ENCODE data around the gene C22orf15. TPM values are rescaled to one million over a fixed set of nuclear protein-coding genes. Genes with fewer than 3 reads are reported as not detected.
A peak's percentile ranks its signal among the peaks of the same experiment; 100 is the strongest.

C22orf15 gene
- total RNA-seq, 1 donor from 2014 or later, result not detected

DNA sequence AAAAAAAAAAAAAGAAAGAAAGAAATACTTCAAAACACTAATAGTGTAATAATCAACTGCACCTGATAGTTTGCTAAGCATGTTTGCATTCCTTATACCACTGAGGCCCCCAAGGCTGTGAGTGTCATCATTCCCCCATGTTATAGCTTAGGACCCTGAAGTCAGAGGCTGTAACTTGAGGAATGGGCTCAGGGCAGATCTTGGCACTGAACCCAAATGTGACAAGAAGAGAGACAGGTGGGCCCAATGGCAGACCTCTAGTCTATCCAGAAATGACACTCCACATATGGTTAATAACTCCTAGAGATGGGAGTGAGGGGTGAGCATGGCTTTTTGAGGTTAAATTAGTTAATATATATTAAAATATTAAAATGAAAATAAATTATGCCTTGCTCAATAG is 25.1 kb upstream of the C22orf15 start:
- TF ChIP-seq, protein P1, sequence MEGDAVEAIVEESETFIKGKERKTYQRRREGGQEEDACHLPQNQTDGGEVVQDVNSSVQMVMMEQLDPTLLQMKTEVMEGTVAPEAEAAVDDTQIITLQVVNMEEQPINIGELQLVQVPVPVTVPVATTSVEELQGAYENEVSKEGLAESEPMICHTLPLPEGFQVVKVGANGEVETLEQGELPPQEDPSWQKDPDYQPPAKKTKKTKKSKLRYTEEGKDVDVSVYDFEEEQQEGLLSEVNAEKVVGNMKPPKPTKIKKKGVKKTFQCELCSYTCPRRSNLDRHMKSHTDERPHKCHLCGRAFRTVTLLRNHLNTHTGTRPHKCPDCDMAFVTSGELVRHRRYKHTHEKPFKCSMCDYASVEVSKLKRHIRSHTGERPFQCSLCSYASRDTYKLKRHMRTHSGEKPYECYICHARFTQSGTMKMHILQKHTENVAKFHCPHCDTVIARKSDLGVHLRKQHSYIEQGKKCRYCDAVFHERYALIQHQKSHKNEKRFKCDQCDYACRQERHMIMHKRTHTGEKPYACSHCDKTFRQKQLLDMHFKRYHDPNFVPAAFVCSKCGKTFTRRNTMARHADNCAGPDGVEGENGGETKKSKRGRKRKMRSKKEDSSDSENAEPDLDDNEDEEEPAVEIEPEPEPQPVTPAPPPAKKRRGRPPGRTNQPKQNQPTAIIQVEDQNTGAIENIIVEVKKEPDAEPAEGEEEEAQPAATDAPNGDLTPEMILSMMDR (IDR thresholded peaks at IDR 0.05; ENCODE audit: borderline replicate concordance), result no peak

DNA sequence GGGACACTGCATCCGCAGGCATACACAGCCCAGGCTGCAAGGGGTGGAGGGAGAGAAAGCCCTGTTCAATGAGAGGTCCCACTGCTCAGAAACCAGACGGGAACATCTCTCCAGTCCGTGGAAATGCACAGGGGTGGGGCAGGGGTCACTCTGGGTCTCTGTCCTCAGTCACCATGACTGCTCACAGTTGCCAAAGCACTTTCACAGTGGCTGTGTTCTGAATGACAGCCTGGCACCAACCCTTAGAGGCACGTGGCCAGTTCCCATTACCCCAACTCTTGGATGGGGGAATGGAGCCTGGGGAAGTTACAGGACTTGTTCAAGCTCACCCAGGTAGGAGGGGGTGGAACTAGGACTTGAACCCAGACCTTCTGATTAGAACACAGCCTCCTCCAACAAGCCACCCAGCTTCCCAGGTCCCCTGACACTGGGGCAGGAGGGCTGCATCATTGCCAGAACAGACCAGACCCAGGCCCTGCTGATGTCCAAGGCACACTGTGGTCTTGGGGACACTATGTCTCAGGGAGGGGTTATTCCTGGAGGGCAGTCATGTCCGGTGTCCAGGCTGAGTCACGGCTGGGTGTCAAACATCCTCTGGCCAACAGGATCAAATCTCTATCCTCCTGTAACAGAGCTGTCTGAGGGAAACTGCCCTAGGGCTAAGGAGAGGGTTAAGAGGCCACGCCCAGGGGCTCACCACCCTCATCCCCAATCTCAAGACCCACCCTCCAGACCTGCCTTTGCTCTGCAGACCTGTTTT is 20.1 kb upstream of the C22orf15 start:
- TF ChIP-seq, protein P1 (IDR thresholded peaks at IDR 0.05; ENCODE audit: borderline replicate concordance), result no peak
- Histone ChIP-seq H3K4me3 (no peak overlapping the region), H3K36me3 (peaks cover 29% of the 10 kb centered on the region), H3K9me3 (replicated peaks) (peaks cover 6% of the 10 kb centered on the region), H3K27me3 (ENCODE audit: low read depth) (no peaks in the 10 kb centered on the region), H3K27ac (replicated peaks) (peak overlapping the region; percentile 56), H3K4me1 (peaks cover 20% of the 10 kb centered on the region)
- intact Hi-C loops (cut with micrococcal nuclease), result no loop called here
- DNase-seq, result peak; percentile 57

More for the DNA sequence above, 25.1 kb upstream of the C22orf15 start:
- intact Hi-C loops (cut with micrococcal nuclease), result no loop called here
- Histone ChIP-seq H3K4me3 (no peak overlapping the region), H3K36me3 (peaks cover 6% of the 10 kb centered on the region), H3K27me3 (ENCODE audit: low read depth) (no peaks in the 10 kb centered on the region), H3K9me3 (replicated peaks) (no peaks in the 10 kb centered on the region), H3K4me1 (peaks cover 12% of the 10 kb centered on the region), H3K27ac (replicated peaks) (no peak overlapping the region)
- no peak for DNase-seq

DNA sequence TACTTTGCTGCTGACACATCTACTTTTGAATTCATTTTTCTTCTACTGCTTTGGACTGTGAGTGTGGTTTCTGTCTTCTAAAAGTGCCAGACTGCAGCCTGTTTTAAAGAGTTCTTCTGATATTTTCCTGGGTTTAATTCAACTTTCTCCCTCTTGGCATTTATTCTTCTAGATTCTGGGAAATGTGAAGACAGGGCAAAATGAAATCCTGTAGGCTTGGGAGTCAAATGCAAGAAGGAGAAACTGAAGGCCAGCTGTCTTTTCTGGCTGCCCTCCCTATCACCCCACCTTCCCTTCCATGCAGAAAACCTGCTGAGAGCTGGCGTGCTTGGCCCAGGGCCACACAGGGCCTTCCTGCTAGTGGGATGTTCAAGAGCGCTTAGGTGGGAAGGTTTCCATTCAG is 19.5 kb upstream of the C22orf15 start:
- peaks cover 6% of the 10 kb centered on the region for H3K9me3 ChIP-seq (replicated peaks)
- H3K27ac ChIP-seq (replicated peaks), result peak overlapping the region; percentile 56
- intact Hi-C loops (cut with micrococcal nuclease), result no loop called here
- H3K4me3 ChIP-seq, result no peak overlapping the region
- H3K36me3 ChIP-seq, result peaks cover 29% of the 10 kb centered on the region
- DNase-seq, result peak; percentile 48
- TF ChIP-seq, protein P1 (IDR thresholded peaks at IDR 0.05; ENCODE audit: borderline replicate concordance), result no peak
- H3K4me1 ChIP-seq, result peaks cover 20% of the 10 kb centered on the region
- H3K27me3 ChIP-seq (ENCODE audit: low read depth), result no peaks in the 10 kb centered on the region

DNA sequence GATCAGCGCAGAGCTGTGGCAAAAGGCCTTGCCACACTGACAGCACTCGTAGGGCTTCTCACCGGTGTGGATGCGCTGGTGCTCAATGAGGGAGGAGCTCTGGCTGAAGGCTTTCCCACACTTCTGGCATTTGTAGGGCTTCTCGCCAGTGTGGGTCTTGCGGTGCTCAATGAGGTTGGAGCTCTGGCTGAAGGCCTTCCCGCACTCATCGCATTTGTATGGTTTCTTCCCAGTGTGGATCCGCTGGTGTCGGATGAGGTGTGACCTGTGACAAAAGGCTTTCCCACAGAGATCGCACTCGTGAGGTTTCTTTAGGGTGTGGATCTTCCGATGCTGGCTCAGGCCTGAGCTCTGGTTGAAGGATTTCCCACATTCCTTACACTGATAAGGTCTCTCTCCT is 18.8 kb upstream of the C22orf15 start:
- Histone ChIP-seq H3K4me1 (peaks cover 20% of the 10 kb centered on the region), H3K27ac (replicated peaks) (no peak overlapping the region), H3K27me3 (ENCODE audit: low read depth) (no peaks in the 10 kb centered on the region), H3K9me3 (replicated peaks) (peaks cover 6% of the 10 kb centered on the region), H3K36me3 (peaks cover 29% of the 10 kb centered on the region), H3K4me3 (no peak overlapping the region)
- intact Hi-C loops (cut with micrococcal nuclease), result no loop called here
- DNase-seq, result no peak
- TF ChIP-seq, protein P1 (IDR thresholded peaks at IDR 0.05; ENCODE audit: borderline replicate concordance), result no peak

DNA sequence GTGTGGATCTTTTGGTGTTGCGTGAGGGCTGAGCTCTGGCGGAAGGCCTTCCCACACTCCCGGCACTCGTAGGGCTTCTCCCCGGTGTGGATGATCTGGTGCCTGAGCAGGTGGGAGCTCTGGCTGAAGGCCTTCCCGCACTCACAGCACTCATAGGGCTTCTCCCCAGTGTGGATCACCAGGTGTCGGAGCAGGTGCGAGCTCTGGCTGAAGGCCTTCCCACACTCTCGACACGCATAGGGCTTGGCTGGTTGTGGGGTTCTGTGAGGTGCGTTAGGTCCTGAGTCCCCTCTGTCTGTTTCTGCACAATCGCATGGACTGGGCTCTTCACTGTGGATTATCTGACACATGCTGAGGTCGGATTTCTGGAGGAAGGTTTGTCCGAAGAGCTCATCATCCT is 18.3 kb upstream of the C22orf15 start:
- peaks cover 6% of the 10 kb centered on the region for H3K9me3 ChIP-seq (replicated peaks)
- TF ChIP-seq, protein P1 (IDR thresholded peaks at IDR 0.05; ENCODE audit: borderline replicate concordance), result no peak
- H3K27ac ChIP-seq (replicated peaks), result no peak overlapping the region
- no peak overlapping the region for H3K4me3 ChIP-seq
- peaks cover 20% of the 10 kb centered on the region for H3K4me1 ChIP-seq
- intact Hi-C loops (cut with micrococcal nuclease), result no loop called here
- DNase-seq, result no peak
- H3K27me3 ChIP-seq (ENCODE audit: low read depth), result no peaks in the 10 kb centered on the region
- H3K36me3 ChIP-seq, result peaks cover 29% of the 10 kb centered on the region

All from left ventricle myocardium inferior (tissue), 1 donor.